Activated effector memory CD4-positive, alpha-beta T cell treated with anti-CD3 and anti-CD28 coated beads, Interleukin-2, amount 50 U/mL, for 16 hours (primary cell): ENCODE measurements around the gene COL27A1.
"Not testable (repeated sequence)": the region's sequence is repeated elsewhere in the genome, so short reads cannot be mapped to it uniquely, and the experiment has no call there.

ENCODE experiments used
- DNase-seq: peaks from one replicate; pipeline ENCODE4 v3.0.0-alpha.2; 2020

COL27A1 gene

DNA sequence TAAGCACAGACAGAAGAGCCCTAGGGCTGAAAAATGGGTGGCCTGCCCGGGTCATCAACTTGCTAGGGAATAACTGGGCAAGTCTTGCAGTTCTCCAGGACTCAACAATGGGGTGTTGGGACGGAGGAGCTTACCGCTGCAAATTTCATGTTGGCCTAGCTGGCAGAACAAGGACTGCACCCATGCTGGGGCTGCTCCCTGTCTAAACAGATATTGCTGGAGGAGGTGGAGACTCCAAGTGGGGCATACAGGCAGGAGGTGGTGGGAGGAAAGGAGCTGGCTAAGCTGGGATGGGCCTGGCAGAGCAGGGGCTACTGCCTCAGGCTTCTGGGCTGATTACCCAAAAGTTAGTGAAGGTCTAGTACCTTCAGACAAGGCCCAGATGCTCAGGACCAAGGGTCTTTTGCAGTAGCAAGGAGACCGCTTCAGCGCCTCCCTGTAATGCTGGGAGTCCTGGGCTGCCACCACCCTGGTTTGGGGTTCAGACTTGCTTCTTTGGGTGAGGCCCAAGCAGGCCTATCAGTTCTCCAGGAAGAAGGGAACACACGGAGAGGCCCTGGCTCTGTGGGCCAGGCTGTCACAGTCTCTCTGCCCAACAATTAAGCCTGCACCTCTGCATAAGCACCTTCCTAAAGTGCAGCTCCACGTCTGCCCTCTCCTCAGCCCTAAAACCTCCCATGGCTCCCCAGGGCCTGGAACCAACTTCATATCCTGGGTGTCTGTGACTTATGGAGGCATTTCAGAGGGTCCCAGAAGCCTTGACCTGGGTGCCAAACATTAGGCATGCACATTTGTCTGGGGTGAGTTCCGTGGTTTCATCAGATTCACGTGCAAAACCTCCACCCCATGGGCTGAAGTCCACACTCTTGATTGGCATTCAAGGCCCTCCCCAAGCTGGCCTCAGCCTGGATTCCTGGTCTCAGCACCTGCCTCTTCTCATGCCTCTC is 32.0 kb upstream of the COL27A1 start:
- DNase-seq = peak; percentile 55

DNA sequence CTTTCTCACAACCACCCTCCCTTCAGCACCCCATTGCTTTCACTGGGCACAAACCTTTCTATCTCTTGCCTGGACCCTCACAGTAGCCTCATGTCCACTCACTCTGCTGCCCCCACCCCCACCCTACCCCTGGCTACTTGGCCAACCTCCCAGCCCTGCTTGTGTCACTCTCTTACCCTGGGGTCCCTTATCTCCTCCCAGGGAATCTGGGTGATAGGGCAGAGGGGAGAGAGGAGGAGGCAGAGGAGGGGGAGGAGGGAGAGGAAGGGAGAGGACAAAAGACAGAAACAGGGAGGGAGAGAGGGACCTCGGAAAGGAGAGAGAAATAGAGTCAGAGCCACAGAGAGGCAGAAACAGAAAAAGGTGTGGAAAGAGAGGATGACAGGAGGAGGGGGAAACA is 31.2 kb upstream of the COL27A1 start:
- peak; percentile 12 for DNase-seq

DNA sequence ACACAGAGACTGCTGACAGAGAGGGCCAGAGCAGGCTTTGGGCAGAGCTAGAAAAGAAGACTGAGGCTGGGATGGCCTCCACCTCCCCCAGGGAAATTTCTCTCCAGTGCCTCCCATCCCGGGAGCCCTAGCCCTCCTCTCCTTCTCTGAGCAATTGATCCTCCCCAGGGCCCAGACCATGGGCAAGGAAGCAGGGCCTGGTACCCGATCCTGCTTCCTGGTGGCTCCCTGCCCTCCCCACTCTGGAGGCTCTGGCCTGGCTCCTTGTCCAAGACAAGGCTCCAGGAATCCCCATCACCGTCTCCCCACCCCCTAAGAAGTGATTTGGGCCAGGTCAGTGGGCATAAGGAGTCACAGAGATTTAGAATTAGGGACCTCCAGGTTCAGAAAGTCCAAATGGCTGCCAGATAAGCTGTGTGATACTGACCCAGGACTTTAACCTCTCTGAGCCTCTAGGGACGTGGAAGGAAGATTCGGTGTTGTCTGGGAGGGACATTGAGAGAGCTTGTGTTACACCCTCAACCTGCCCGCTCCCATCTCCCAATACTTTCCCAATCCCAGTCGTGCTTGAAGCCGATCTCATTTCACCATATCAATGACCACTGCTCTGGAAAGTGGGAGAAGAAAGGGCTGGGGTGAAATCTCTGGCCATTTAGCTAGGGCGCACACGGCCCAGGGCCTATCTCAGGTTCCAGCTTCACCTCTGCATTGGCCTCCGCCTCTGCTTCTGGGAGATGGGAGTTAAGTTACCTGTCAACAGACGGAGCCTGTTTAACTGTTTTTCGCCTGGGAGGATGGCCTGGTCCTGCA is 30.5 kb upstream of the COL27A1 start:
- peak; percentile 42 for DNase-seq

DNA sequence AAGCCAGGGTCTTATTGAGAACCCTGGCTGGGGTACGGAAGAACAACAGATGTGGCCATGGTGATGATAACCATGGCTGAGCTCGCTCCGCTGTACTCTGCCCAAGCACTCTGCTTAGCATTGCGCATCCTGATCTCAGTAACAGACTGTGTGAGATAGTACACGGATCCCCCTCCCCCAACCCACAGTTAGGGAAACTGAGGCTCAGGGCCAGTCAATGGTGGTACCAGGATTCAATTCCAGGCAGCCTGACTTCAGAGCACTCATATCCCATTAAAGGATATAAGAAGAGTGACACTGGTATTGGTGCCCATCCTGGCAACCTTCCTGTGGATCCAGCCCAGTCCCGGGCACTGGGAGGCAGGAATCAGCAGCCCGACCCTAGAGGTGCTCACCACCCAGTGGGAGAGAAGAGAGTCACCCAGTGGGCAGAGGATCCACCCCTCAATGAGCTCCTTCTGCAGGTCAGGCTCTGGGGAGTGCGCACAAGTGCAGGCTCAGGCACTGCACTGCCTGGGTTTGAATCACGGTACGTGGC is 29.8 kb upstream of the COL27A1 start:
- DNase-seq = peak; percentile 28

DNA sequence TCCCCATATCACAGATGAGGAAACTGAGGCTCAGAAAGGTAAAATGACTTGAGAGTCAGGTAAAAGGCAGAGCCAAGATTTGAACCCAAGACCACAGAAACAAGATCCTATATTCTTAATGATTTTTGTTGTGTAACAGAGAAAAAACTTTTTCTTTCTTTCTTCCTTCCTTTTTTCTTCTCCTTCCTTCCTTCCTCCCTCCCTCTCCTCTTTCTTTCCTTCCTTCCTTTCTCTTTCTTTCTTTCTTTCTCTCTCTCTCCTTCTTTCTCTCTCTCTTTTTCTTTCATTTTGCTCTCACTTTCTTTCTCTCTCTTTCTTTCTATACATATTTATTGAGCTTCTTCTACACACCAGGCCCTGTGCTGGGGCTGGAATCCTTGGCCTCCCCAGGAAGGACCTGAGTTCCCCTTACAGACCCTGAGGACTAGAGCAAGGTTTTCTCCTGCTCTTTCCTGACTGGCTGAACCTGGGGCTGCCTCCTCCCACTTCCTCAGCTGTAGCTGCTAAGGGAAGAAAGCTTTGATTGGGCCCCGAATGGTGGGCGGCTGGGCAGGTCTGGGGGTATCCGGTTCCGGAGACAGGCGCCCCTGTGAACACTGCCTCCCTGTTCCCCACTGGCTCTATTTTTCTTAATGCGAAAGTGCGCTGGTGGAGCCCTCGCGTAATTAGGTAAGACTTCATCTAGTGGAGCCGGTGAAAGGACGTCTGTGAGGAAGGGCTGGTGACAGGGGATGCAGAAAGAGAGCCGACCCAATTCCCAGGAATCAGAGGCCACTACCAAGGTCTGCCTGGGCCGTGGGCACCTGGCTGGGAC is 28.9 kb upstream of the COL27A1 start:
- peak; percentile 31 for DNase-seq

DNA sequence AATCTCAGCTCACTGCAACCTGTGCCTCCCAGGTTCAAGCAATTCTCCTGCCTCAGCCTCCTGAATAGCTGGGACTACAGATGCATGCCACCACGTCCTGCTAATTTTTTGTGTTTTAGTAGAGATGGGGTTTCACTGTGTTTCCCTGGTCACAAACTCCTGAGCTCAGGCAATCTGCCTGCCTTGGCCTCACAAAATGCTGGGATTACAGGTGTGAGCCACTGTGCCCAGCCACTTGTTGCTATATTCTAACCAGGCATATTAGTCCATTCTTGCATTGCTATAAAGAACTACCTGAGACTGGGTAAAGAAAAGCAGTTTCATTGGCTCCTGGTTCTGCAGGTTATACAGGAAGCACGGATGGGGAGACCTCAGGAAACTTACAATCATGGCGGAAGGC is 26.6 kb upstream of the COL27A1 start:
- DNase-seq = not testable (repeated sequence)

DNA sequence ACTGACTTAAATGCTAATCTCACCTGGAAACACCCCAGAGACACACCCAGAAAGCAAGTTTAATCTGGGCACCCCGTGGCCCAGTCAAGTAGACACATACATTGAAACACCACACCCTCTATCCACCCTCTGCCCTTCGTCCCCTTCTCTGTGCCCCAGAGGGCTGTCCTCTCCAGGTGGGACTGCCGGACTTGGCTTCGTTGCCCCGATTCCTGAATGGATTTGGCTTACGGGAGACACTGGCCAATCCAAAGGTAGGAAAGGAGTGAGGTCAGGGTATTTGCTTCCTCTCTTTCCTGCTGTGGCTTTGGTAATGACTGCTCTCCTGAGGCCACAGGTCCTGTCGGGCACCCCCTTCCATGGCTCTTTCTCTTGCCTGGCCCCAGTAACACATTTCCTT is 25.2 kb upstream of the COL27A1 start:
- no peak for DNase-seq

DNA sequence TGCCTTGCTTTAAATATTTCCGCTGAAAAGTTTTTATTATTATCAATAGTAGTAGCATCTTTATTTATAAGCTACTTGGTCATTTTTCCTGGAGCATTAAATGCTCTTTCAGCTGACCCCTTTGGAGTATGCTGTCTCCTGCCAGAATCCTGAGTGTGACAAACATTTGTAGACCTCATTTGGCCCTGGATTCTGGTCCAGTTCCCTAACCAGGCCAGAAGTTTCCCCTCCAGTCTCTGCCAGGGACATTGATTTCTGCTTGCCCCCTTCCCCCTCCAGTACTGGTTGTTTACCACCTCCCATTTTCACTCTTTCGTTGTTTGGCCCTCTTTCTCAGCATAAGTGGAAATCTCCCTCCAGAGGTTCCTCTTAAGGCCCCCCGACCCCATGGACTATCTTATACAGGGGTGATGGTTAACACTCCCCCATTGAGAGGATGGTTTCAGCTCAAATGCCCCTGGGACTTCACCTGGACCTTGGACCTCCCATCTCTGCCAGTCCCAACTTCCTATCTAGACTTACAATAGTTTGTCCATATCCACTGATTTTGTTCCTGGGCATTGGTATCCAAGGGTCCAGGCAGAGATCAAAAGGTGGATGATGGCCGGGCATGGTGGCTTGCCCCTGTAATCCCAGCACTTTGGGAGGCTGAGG is 24.6 kb upstream of the COL27A1 start:
- DNase-seq = no peak

DNA sequence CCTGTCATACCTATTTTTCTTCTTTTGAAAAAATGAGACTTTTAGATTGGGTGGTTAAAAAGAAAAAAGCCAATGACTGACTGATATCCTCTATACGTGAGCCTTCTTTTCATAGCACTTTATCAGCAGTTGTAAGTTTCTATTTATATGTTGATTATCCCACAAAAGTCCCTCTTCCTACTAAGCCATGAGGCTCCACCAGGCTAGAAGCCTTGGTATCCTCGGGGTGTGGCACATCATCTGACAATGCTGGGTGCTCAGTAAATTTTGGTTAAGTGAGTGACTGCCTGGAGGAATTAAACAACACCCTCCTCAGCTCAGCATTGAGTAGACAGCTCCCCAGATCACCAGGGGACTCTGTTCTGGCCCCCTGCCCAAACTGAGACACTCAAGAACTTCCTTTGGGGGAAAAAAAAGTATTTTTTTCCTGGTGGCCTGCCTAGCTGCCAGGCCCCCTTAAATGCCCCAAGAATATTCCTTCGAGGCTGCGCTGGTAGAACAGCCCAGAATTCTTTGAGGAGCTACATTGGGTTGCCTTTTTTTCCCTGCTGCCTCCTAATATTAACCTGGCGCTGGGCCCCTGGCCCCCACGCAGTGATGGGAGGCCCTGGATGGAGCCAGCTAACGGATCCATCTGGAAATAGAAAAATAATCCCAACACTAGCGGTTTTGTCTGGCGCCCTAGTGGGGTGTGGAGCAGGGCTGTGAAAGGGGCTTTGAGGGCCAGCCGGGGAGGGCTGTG is 23.4 kb upstream of the COL27A1 start:
- no peak for DNase-seq

DNA sequence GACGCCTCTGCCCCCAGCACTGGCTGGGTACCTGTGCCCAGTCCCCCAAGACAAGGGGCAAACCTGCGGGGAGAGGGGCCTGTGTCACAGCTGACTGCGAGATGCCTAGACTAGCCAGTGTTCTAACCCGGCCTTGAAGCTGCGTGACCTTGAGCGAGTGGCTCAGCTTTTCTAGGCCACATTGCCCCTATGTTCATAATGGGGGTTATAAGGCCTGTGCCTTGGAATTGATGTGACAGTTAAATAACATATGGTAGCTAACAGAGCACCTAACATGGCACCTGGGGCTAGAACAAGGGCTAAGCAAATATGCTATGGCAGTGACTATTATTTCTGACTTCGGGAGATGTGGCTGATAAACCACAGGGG is 22.8 kb upstream of the COL27A1 start:
- DNase-seq = no peak

DNA sequence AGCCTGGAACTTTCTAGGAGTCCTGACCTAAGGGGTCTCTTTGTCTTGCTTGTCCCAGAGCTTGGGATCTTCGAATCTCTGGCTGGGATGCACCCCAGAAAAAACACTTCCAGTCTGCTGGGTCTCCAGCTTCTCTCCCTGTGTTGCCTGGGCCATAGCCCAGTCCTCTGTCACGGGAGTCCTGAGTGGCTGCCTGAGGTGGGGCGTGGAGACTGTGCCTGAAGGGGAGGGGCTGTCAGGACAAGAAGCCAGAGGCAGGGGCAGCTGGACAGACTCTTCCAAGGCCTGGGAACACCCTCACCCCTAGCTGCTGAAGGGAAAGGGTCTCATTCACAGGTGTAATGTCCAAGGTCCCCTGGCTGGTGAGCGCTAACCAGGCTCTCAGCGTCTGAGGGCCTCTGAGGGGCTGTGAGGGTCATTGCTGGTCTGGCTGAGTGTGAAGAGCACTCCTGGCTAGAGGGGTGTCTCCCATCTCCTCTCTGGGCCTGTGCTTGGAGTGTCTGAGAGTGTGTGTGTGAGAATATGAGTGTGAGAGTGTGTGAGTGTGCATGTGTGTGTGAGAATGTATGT is 20.4 kb upstream of the COL27A1 start:
- no peak for DNase-seq

DNA sequence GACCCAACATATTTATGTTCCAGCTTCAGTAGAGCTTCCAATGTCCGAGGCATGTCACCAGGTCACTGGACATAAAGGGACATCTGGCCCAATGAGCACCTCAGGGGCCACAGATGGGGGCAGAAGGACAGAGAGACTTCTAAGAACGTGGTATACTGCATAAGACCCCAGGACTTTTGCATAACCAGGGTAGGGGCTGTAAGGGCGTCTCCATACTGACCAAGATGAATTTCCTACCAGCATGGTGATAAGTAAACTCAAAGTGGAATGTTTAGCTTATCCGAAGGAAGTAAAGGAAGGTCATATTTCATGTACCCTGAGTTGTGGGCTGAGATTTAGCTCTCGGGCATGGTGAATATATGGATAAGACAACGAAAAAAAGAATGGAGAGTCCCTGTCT is 17.5 kb upstream of the COL27A1 start:
- no peak for DNase-seq

DNA sequence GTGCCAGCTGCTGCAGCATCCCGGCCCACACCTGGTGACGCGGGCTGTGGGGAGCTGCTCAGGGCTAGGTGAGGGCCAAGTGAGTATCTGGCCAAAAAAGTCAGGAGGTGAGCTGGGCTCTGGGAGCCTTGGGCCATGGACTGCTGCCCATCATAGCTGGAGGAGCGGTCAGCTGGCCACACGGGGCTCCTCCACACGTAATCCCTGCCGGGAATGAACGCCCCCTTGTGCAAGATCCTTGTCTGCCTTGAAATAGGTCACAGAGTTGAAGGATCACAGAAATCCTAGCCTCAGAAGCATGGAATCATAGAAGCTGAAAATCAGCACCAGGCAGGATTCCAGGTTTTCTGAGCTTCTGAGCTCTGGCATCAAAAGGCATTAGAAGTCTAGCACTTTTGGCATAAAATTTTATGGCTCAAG is 16.8 kb upstream of the COL27A1 start:
- DNase-seq = no peak

DNA sequence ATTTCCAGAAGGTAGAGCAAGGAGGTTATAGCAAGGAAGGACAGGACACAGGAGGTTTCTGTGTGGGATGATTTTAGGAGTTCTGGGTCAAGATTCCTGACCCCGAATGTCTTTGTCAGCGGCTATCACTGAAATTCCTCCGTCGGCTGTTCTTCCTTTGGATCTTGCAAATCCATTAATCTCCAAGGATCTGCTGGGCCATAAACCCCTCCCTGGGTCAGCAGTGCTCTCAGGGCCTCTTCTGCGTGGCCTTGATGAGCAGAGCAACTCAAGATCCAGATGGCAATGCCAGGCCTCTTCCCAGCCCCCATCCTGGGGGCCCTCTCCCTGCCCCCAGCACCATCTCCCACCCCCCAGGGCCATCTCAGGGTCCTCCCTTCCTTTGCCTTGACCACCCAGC is 16.3 kb upstream of the COL27A1 start:
- no peak for DNase-seq

DNA sequence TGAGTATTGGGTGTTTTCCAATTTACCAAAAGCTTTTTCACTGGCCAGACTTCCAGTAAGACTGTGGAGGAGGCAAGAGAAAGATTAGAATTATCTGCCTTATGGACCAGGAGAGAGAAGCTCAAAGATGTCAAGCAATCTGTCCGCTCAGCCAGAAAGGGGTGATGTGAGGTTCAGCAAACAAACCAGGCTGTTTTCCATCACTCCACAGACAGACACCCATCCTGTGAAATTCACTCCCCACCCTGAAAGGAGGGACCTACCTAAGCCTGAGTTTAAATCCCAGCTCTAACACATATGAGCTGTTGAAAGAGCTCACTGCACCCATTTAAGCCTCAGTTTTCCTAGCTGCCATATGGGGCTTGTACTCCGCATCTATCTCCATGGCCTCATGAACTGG is 14.9 kb upstream of the COL27A1 start:
- no peak for DNase-seq

DNA sequence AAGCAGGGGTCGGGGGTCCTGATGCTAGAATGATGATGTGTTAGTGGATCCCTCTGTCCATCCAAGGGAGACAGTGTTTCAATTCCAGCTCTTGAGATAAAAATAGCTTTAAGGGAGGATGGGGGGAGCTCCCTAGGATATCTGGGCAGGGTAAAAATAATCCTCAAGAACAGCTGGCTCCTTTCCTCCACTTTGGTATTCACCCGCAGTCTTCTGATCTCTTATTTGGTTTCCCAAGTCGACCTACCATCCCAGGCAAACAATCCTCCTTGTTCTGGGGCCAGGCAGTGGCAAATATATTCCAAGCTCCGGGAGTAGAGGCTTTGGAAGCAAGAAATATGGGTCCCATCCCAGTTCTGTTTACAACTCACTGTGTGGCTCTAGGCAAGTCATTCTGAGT is 14.5 kb upstream of the COL27A1 start:
- no peak for DNase-seq

DNA sequence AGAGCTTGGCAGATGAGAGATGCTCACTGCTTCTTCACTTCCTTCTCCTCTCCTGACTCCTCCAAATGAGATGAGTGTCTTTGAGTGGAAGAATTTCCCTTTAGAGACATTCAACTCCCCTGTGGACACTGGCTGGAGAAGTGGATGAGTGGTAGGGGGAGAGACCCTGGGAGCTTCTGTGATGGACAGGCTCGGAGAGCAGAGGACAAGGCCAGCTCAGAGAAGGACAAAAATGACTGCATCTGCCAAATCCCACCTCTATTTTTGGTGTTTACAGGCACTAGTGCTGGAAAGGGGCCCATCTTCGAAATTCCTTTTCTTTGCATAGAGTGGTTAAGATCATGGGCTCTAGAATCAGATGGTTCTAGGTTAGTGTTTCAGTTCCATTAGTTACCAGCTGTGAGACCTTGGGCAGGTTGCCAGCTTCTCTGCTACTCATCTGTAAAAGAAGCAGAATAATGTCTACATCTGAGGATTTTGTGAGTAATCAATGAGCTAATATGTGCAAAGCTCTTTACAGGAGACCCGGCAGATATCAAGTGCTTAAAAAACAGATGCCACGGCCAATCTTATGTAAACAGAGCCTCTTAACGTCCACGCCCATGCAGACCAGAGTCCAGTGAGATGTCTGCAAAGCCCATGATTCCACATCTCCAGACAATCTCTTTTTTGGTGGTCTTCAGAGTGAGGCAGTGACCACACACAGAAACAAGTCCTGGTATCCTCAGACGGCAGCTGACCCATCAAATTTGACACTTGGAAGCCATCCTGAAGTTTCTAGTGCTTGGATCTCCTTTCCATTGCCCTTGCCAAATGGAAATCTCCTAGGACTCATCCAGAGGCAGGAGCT is 13.6 kb upstream of the COL27A1 start:
- no peak for DNase-seq

DNA sequence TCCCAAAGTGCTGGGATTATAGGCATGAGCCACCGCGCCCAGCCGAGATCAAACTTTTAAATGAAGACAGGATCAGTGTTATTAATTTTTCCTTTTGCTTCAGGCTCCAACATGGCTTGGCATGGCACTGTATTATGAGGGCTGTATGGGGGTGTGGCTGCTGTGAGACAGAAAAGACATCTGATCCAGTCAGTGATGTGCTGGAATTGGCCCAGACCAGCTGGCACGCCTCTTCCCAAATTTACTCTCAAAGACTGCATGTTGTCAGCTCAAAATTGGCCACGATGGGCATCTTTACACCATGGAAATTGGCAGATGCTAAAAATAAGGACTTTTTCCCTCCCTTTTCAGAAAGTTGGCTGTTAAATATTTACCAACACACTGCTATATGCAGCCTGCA is 12.1 kb upstream of the COL27A1 start:
- DNase-seq = no peak

DNA sequence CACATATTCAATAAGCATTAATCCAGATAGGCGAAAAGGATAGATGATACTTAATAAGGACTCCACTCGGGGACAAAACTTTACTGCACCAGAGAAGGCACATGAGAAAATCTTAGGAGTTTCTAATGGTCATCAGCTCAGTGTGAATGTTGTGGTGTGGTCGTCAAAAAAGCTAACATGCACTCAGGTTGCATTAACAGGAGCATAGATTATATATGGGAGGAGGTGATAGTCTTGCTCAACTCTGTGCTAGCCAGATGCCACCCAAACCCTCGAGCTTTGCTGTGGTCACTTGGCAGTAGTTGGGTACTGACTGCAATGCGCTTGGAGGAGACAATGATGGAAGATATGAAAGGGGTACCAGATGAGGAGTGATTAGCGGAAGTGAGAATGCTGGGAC is 8.6 kb upstream of the COL27A1 start:
- DNase-seq = no peak

DNA sequence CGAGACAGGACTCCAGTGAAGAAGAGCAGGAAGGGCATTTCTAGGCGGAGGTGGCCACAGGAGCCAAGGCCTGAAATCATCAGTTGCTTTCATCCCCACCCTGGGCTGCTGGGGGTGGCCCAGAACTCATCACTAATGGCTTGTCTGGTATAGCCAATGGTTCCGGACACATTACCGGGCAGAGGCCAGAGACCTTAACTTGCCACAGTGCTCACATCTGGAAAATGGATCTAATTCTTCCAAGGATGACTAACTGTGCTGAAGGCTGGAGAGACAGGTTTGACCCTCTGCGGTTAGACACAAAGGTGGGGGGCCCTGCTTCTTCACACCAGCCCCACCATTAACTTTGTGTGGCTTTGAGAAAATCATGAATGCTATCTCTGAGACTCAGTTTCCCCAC is 6.2 kb upstream of the COL27A1 start:
- DNase-seq = no peak
